SK-N-SH (cell line): Measurements from ENCODE around the gene CLASP1.

Source experiments
- CTCF ChIP-seq: fragments of 200-600 bp; sonication (generic); IDR thresholded peaks from 2 replicates; pipeline ENCODE4 v1.6.1; 2017; ENCODE audit warnings: antibody characterized with exemption, mild to moderate bottlenecking, moderate library complexity
- GABPA ChIP-seq: IDR thresholded peaks from 2 replicates; pipeline ENCODE4 v1.4.0; 2012; ENCODE audit warnings: low read depth, mild to moderate bottlenecking
- TAF1 ChIP-seq: IDR thresholded peaks from 2 replicates; pipeline ENCODE4 v1.6.1; 2012; ENCODE audit warnings: low read depth, mild to moderate bottlenecking, low read length, moderate library complexity, borderline replicate concordance

- no peak for TF ChIP-seq CTCF
- TF ChIP-seq TAF1: peak; percentile 31; the same call in 1 of the 2 replicates
- peak; percentile 60 for TF ChIP-seq GABPA
Observed at GRCh38 chr2:121530212-121530705, 119.0 kb downstream of the CLASP1 start.
